ENCODE measurements around the gene SPOPL. TPM values are rescaled to one million over a fixed set of nuclear protein-coding genes. Genes with fewer than 3 reads are reported as not detected.
A peak's percentile ranks its signal among the peaks of the same experiment; 100 is the strongest.

The SPOPL gene
- total and polyA plus RNA-seq, 9 of the 15 experiments (the other 6 are each of a cell fraction or from before 2014, with no cell fraction given): 0.53 to 6.1 (median 4.1) TPM

DNA sequence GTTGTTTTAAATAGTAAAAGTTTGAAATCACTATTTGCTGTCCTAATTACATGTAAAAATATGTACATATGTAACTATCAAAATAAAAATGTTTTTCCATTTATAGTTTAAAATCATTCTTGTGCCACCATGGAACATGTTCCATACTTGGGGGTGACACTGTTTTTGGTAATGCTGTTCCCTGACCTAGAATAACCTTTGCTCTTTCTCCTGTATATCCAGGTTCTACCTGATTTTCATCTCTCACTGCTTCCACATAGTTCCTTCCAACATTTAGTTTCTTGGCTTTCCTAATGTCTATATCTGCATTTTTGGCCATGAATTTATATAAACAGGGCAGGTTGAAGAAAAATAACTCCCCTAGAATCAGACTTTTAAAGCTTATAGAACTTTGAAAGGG is 2.5 kb downstream of the SPOPL start (continued):
- TF ChIP-seq, protein P1, sequence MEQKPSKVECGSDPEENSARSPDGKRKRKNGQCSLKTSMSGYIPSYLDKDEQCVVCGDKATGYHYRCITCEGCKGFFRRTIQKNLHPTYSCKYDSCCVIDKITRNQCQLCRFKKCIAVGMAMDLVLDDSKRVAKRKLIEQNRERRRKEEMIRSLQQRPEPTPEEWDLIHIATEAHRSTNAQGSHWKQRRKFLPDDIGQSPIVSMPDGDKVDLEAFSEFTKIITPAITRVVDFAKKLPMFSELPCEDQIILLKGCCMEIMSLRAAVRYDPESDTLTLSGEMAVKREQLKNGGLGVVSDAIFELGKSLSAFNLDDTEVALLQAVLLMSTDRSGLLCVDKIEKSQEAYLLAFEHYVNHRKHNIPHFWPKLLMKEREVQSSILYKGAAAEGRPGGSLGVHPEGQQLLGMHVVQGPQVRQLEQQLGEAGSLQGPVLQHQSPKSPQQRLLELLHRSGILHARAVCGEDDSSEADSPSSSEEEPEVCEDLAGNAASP (IDR thresholded peaks at IDR 0.05): no peak

DNA sequence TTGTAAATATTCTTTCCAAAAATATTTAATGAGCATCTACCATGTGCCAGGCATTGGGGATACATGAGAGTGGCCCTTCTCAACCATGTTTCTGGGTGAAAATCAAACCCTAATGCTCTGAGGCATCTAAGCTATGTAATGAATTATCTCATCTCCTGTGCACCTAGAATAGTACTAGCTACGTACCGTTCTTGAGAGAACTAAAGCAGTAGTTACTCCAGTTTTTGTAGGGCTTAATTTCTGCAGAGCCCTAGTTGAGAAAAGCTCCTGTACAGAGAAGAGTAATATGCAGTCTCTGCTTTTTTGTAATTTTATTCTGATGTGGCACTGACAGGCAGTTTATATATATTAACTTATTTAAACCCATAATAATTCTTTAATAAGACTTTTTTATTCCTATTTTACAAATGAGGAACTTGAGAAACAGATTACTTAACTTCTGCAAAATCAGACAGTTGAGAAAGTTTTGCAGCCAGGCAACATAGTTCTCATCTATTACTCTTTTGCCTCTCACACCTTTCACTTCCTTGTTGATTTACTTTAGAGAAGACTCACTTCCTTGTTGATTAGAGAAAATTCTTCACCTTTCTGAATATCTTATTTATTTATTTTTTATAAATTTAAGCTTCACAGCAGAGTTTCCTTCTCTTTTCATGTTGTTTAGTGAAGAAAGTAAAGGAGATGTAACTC is 3.1 kb downstream of the SPOPL start:
- no TSS peak for BruUV-seq (replicated peaks)
- Histone ChIP-seq H4K20me1 (replicated peaks; ENCODE audit: control insufficient read depth, insufficient read depth, low read length) (peaks cover 4% of the 10 kb centered on the region; the same call in 1 of the 2 replicates), H3K27ac (ENCODE audit: extremely low read depth, low read depth, low read length) (no peak overlapping the region), H2AFZ (ENCODE audit: low read depth, low read length) (no peak overlapping the region), H3K27me3 (ENCODE audit: control insufficient read depth in 2 of 2, insufficient read depth in 2 of 2, low read length in 2 of 2) (no peaks in the 10 kb centered on the region), H3K4me1 (replicated peaks in 1 of 2; ENCODE audit: control insufficient read depth in 2 of 2, insufficient read depth in 2 of 2, low read length in 2 of 2) (peaks cover 6 to 37% of the 10 kb centered on the region in 2 experiments; a peak in 4 of 5 replicates), H3K9me1 (ENCODE audit: control insufficient read depth, insufficient read depth, low read length) (no peaks in the 10 kb centered on the region), H3K9me3 (replicated peaks; ENCODE audit: control insufficient read depth, insufficient read depth, low read depth, low read length) (no peaks in the 10 kb centered on the region), H3K36me3 (ENCODE audit: control insufficient read depth, insufficient read depth, low read length) (no peaks in the 10 kb centered on the region), H3K4me3 (no peak overlapping the region), H3K9ac (ENCODE audit: insufficient read depth in 1 of 2, low read depth in 2 of 2, low read length in 2 of 2) (no peak overlapping the region), H3K79me2 (ENCODE audit: control insufficient read depth, insufficient read depth, low read length) (peaks cover 86% of the 10 kb centered on the region), H3K4me2 (ENCODE audit: insufficient read depth, low read length) (no peak overlapping the region)
- no peak for FAIRE-seq
- CTCF ChIA-PET (ENCODE audit: low intra/inter-chr PET ratio): no interaction called here
- POLR2A ChIA-PET: interaction anchor here (0.6 to 1.0 kb wide), 4 partner anchors 11 to 109 kb away, joined by 3 read pairs; no protein-coding TSS in a partner anchor
- TF ChIP-seq CBX3 (IDR thresholded peaks at IDR 0.05; ENCODE audit: borderline replicate concordance in 1 of 2, low read length in 2 of 2) (no peak), SMC3 (conservative IDR thresholded peaks at IDR 0.05; ENCODE audit: insufficient read depth, low read depth, low read length) (no peak), ZNF75A (CRISPR knock-in tag; IDR thresholded peaks at IDR 0.05) (no peak), MTA3 (IDR thresholded peaks at IDR 0.05; ENCODE audit: borderline replicate concordance) (no peak), MEIS2 (IDR thresholded peaks at IDR 0.05; ENCODE audit: partially characterized antibody) (peak; percentile 3), COPS2 (conservative IDR thresholded peaks at IDR 0.05) (no peak), NCOA2 (IDR thresholded peaks at IDR 0.05; ENCODE audit: partially characterized antibody in 2 of 2) (no peak), TCF7 (IDR thresholded peaks at IDR 0.05; ENCODE audit: borderline replicate concordance) (no peak)
- in situ Hi-C loops (cut with MboI) (no loop called here), intact Hi-C loops (cut with micrococcal nuclease) (no loop called here)
- no peak for DNase-seq (ENCODE audit: extremely low read depth in 1 of 4, low spot score in 3 of 4)
- WGBS (ENCODE audit: insufficient coverage, low coverage, missing lambda C conversion rate): 10% methylated on average over 2 of the region's 2 CpGs
- no peak for ATAC-seq
